ENCODE measurements around the gene PRM3.

DNA sequence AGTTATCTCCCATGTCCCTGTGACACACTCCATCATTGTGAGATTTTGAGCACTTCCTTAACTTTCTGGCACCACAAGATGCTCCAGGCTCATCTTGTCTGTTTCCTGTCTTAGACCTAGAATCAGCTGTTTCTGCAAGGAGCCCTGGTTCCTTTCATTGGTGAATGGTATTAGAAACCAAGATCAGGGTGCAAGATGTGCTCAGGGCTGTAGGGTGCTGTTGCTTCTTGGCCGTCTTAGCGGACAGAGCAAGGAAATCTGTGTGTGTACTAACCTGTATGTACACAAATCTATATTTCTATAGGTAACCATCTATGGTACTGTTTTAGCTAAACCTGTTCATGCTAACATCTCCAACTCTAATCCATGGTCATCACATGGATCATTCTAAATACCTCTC lies 15.8 kb upstream of the PRM3 start:
- TF ChIP-seq SUZ12 (IDR thresholded peaks at IDR 0.05) (no peak), ZNF384 (IDR thresholded peaks at IDR 0.05) (no peak), TARDBP (IDR thresholded peaks at IDR 0.05) (no peak), FOXK2 (IDR thresholded peaks at IDR 0.05) (no peak), ELF4 (IDR thresholded peaks at IDR 0.05) (no peak), SP1 (IDR thresholded peaks at IDR 0.05) (no peak), FOXM1 (IDR thresholded peaks at IDR 0.05; ENCODE audit: borderline replicate concordance) (no peak), ARNT (IDR thresholded peaks at IDR 0.05) (no peak), L3MBTL2 (conservative IDR thresholded peaks at IDR 0.05) (no peak)
